ENCODE data around the gene ST6GAL1.

ST6GAL1 gene

DNA sequence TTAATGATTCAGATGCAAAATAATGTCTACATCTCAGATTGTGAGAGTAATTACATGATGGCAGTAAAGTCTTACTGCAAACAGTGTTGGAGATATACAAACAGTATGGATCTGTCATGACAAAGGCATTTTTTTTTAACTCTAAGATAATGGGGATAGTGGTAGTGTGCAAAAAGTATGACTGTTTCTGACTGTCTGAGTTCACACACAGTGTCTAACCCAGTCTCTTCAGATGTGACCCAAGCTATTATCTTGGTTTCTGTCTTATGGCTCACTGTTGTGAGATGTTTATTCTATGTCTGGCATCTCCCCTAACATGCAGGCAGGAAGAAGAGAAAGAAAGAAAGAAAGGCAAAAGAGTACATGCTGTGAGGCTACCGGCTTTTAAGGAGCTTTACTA lies 191.9 kb downstream of the ST6GAL1 start:
- TF ChIP-seq CREB1 (IDR thresholded peaks at IDR 0.05; ENCODE audit: low read depth) (no peak), TAF1 (IDR thresholded peaks at IDR 0.05; ENCODE audit: low read depth) (no peak), CEBPB (IDR thresholded peaks at IDR 0.05) (no peak), YY1 (IDR thresholded peaks at IDR 0.05; ENCODE audit: low read depth) (no peak), FOXM1 (IDR thresholded peaks at IDR 0.05; ENCODE audit: borderline replicate concordance, low read depth) (no peak), EGR1 (IDR thresholded peaks at IDR 0.05) (no peak)
- TF ChIP-seq, protein P1, sequence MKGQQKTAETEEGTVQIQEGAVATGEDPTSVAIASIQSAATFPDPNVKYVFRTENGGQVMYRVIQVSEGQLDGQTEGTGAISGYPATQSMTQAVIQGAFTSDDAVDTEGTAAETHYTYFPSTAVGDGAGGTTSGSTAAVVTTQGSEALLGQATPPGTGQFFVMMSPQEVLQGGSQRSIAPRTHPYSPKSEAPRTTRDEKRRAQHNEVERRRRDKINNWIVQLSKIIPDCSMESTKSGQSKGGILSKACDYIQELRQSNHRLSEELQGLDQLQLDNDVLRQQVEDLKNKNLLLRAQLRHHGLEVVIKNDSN (IDR thresholded peaks at IDR 0.05): no peak

GRCh38 chr3:187125319-187126031 lies 195.1 kb downstream of the ST6GAL1 start:
- no peak for TF ChIP-seq EP300 (IDR thresholded peaks at IDR 0.05; ENCODE audit: borderline replicate concordance)
- no peak for TF ChIP-seq TCF12 (IDR thresholded peaks at IDR 0.05; ENCODE audit: low read depth)
- TF ChIP-seq, protein P1 (IDR thresholded peaks at IDR 0.05): no peak
- no peak for TF ChIP-seq CREB1 (IDR thresholded peaks at IDR 0.05; ENCODE audit: low read depth)
- no peak for TF ChIP-seq RAD21 (IDR thresholded peaks at IDR 0.05; ENCODE audit: low read depth)
- TF ChIP-seq, protein P2, sequence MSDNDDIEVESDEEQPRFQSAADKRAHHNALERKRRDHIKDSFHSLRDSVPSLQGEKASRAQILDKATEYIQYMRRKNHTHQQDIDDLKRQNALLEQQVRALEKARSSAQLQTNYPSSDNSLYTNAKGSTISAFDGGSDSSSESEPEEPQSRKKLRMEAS (IDR thresholded peaks at IDR 0.05): no peak
- no peak for TF ChIP-seq CEBPB (IDR thresholded peaks at IDR 0.05)
- no peak for TF ChIP-seq TAF1 (IDR thresholded peaks at IDR 0.05; ENCODE audit: low read depth)
- TF ChIP-seq ZBTB7A (IDR thresholded peaks at IDR 0.05; ENCODE audit: low read depth): no peak
- TF ChIP-seq, protein P3, sequence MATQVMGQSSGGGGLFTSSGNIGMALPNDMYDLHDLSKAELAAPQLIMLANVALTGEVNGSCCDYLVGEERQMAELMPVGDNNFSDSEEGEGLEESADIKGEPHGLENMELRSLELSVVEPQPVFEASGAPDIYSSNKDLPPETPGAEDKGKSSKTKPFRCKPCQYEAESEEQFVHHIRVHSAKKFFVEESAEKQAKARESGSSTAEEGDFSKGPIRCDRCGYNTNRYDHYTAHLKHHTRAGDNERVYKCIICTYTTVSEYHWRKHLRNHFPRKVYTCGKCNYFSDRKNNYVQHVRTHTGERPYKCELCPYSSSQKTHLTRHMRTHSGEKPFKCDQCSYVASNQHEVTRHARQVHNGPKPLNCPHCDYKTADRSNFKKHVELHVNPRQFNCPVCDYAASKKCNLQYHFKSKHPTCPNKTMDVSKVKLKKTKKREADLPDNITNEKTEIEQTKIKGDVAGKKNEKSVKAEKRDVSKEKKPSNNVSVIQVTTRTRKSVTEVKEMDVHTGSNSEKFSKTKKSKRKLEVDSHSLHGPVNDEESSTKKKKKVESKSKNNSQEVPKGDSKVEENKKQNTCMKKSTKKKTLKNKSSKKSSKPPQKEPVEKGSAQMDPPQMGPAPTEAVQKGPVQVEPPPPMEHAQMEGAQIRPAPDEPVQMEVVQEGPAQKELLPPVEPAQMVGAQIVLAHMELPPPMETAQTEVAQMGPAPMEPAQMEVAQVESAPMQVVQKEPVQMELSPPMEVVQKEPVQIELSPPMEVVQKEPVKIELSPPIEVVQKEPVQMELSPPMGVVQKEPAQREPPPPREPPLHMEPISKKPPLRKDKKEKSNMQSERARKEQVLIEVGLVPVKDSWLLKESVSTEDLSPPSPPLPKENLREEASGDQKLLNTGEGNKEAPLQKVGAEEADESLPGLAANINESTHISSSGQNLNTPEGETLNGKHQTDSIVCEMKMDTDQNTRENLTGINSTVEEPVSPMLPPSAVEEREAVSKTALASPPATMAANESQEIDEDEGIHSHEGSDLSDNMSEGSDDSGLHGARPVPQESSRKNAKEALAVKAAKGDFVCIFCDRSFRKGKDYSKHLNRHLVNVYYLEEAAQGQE (IDR thresholded peaks at IDR 0.05; ENCODE audit: low read depth): no peak
- no peak for TF ChIP-seq FOXM1 (IDR thresholded peaks at IDR 0.05; ENCODE audit: borderline replicate concordance, low read depth)
- no peak for TF ChIP-seq EGR1 (IDR thresholded peaks at IDR 0.05)
- TF ChIP-seq YY1 (IDR thresholded peaks at IDR 0.05; ENCODE audit: low read depth): no peak

Measured in Ishikawa (cell line).